ENCODE data around the gene ULK4.

ULK4 gene

GRCh38 chr3:41265011-41265545, 696.8 kb downstream of the ULK4 start:
- no peak overlapping the region for H3K4me3 ChIP-seq (replicated peaks; ENCODE audit: insufficient read depth, low read length)
- DNase-seq (ENCODE audit: low read depth in 1 of 2, low spot score in 1 of 2): no peak
- no peak overlapping the region for H3K27ac ChIP-seq (replicated peaks)
- H3K27me3 ChIP-seq (ENCODE audit: insufficient read depth, poor library complexity, severe bottlenecking): no peaks in the 10 kb centered on the region
- TF ChIP-seq, protein P1, sequence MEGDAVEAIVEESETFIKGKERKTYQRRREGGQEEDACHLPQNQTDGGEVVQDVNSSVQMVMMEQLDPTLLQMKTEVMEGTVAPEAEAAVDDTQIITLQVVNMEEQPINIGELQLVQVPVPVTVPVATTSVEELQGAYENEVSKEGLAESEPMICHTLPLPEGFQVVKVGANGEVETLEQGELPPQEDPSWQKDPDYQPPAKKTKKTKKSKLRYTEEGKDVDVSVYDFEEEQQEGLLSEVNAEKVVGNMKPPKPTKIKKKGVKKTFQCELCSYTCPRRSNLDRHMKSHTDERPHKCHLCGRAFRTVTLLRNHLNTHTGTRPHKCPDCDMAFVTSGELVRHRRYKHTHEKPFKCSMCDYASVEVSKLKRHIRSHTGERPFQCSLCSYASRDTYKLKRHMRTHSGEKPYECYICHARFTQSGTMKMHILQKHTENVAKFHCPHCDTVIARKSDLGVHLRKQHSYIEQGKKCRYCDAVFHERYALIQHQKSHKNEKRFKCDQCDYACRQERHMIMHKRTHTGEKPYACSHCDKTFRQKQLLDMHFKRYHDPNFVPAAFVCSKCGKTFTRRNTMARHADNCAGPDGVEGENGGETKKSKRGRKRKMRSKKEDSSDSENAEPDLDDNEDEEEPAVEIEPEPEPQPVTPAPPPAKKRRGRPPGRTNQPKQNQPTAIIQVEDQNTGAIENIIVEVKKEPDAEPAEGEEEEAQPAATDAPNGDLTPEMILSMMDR (IDR thresholded peaks at IDR 0.05; ENCODE audit: insufficient read depth, low read length): no peak
- TF ChIP-seq POLR2AphosphoS5 (IDR thresholded peaks at IDR 0.05; ENCODE audit: low read depth) (no peak), GABPA (IDR thresholded peaks at IDR 0.05; ENCODE audit: low read depth) (no peak), SPI1 (IDR thresholded peaks at IDR 0.05; ENCODE audit: borderline replicate concordance, low read depth) (no peak)
- TF ChIP-seq, protein P2, sequence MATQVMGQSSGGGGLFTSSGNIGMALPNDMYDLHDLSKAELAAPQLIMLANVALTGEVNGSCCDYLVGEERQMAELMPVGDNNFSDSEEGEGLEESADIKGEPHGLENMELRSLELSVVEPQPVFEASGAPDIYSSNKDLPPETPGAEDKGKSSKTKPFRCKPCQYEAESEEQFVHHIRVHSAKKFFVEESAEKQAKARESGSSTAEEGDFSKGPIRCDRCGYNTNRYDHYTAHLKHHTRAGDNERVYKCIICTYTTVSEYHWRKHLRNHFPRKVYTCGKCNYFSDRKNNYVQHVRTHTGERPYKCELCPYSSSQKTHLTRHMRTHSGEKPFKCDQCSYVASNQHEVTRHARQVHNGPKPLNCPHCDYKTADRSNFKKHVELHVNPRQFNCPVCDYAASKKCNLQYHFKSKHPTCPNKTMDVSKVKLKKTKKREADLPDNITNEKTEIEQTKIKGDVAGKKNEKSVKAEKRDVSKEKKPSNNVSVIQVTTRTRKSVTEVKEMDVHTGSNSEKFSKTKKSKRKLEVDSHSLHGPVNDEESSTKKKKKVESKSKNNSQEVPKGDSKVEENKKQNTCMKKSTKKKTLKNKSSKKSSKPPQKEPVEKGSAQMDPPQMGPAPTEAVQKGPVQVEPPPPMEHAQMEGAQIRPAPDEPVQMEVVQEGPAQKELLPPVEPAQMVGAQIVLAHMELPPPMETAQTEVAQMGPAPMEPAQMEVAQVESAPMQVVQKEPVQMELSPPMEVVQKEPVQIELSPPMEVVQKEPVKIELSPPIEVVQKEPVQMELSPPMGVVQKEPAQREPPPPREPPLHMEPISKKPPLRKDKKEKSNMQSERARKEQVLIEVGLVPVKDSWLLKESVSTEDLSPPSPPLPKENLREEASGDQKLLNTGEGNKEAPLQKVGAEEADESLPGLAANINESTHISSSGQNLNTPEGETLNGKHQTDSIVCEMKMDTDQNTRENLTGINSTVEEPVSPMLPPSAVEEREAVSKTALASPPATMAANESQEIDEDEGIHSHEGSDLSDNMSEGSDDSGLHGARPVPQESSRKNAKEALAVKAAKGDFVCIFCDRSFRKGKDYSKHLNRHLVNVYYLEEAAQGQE (IDR thresholded peaks at IDR 0.05; ENCODE audit: insufficient replicate concordance, low read depth): no peak

DNA sequence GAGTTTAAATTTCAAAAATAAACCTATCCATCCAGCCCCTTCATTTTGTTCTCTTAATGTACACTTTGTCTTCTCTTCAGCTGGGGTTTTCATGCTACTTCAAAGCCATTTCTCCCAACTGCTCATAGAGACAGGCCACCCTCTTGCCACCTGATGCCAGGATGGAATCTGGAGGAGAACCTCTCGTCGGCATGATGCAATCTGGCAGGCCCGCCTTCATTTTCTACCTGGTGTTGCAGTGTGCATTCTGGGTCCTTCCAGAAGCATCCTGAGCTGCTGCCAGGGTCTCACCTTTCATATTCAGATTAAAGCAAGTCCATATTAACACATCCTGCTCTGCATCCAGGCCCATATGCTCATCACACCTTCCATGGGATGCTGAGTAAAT, 701.8 kb downstream of the ULK4 start:
- no peak for DNase-seq (ENCODE audit: low read depth in 1 of 2, low spot score in 1 of 2)
- Histone ChIP-seq H3K27me3 (ENCODE audit: insufficient read depth, poor library complexity, severe bottlenecking) (no peaks in the 10 kb centered on the region), H3K4me3 (replicated peaks; ENCODE audit: insufficient read depth, low read length) (no peak overlapping the region), H3K27ac (replicated peaks) (no peak overlapping the region)
- TF ChIP-seq GABPA (IDR thresholded peaks at IDR 0.05; ENCODE audit: low read depth) (no peak), POLR2AphosphoS5 (IDR thresholded peaks at IDR 0.05; ENCODE audit: low read depth) (no peak), SPI1 (IDR thresholded peaks at IDR 0.05; ENCODE audit: borderline replicate concordance, low read depth) (no peak)
- TF ChIP-seq, protein P1 (IDR thresholded peaks at IDR 0.05; ENCODE audit: insufficient read depth, low read length): no peak
- TF ChIP-seq, protein P2 (IDR thresholded peaks at IDR 0.05; ENCODE audit: insufficient replicate concordance, low read depth): no peak

GRCh38 chr3:41259449-41260062, 702.3 kb downstream of the ULK4 start:
- TF ChIP-seq, protein P1 (IDR thresholded peaks at IDR 0.05; ENCODE audit: insufficient read depth, low read length): no peak
- TF ChIP-seq POLR2AphosphoS5 (IDR thresholded peaks at IDR 0.05; ENCODE audit: low read depth) (no peak), GABPA (IDR thresholded peaks at IDR 0.05; ENCODE audit: low read depth) (no peak)
- H3K4me3 ChIP-seq (replicated peaks; ENCODE audit: insufficient read depth, low read length): no peak overlapping the region
- no peak overlapping the region for H3K27ac ChIP-seq (replicated peaks)
- H3K27me3 ChIP-seq (ENCODE audit: insufficient read depth, poor library complexity, severe bottlenecking): no peaks in the 10 kb centered on the region
- no peak for DNase-seq (ENCODE audit: low read depth in 1 of 2, low spot score in 1 of 2)
